ENCODE measurements around the gene AREG.

AREG gene

DNA sequence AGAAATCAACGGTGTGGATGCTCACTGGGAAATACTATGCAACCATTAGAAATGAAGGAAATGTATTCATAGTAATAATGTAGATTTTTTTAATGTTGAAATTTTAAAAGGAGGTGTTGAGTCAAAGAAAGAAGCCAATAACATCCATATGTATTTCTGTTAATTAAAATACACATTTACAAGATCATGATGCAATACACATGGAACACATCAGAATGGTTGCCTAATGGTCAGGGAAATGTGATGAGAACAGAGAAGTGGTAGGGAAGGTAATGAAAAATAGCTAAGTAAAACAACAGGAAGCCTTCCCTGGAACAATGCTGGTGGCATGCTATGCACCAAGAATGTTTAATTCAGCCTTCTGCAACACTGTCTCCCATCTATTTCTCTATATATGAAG lies 18.2 kb downstream of the AREG start:
- no peak overlapping the region for H3K4ac ChIP-seq (ENCODE audit: low read depth, low read length)
- no peak overlapping the region for H3K14ac ChIP-seq (ENCODE audit: low read length)
- no peaks in the 10 kb centered on the region for H3K79me2 ChIP-seq (ENCODE audit: control insufficient read depth, insufficient read depth, low read length, poor library complexity)
- H4K91ac ChIP-seq (ENCODE audit: low read depth, low read length): no peak overlapping the region
- no peak overlapping the region for H3K27ac ChIP-seq (ENCODE audit: low read depth, low read length)
- H2AFZ ChIP-seq (ENCODE audit: insufficient read depth, low read length, poor library complexity): no peak overlapping the region
- H3K79me1 ChIP-seq (ENCODE audit: low read length): no peaks in the 10 kb centered on the region
- no peaks in the 10 kb centered on the region for H3K36me3 ChIP-seq (ENCODE audit: control insufficient read depth in 1 of 2, insufficient read depth in 2 of 2, low read length in 2 of 2)
- no peak overlapping the region for H3K4me2 ChIP-seq (ENCODE audit: low read length)
- no peak overlapping the region for H3K23ac ChIP-seq (ENCODE audit: low read length)
- no peaks in the 10 kb centered on the region for H3K9me3 ChIP-seq (ENCODE audit: insufficient read depth, low read depth, low read length)
- no peak overlapping the region for H2AK5ac ChIP-seq (ENCODE audit: low read length)
- no peak overlapping the region for H2BK120ac ChIP-seq (ENCODE audit: insufficient read depth, low read length, poor library complexity)
- no peak overlapping the region for H2BK5ac ChIP-seq (ENCODE audit: low read depth, low read length, poor library complexity)
- no peak overlapping the region for H3K18ac ChIP-seq (ENCODE audit: low read length)
- WGBS (ENCODE audit: extremely low coverage, insufficient coverage, insufficient read length): no CpG with 5 or more reads among the region's 1 CpG
- H4K12ac ChIP-seq (ENCODE audit: low read depth, low read length): no peak overlapping the region
- H4K8ac ChIP-seq (ENCODE audit: low read depth, low read length): no peak overlapping the region
- H3K4me1 ChIP-seq (ENCODE audit: control insufficient read depth in 1 of 2, insufficient read depth in 2 of 2, low read length in 2 of 2): no peaks in the 10 kb centered on the region
- no peaks in the 10 kb centered on the region for H3K27me3 ChIP-seq (ENCODE audit: insufficient read depth, low read length)
- H3K9ac ChIP-seq (ENCODE audit: low read length): no peak overlapping the region
- H3K4me3 ChIP-seq (ENCODE audit: low read depth, low read length): no peak overlapping the region
- no peak for DNase-seq
- no peak overlapping the region for H2BK12ac ChIP-seq (ENCODE audit: low read length)

DNA sequence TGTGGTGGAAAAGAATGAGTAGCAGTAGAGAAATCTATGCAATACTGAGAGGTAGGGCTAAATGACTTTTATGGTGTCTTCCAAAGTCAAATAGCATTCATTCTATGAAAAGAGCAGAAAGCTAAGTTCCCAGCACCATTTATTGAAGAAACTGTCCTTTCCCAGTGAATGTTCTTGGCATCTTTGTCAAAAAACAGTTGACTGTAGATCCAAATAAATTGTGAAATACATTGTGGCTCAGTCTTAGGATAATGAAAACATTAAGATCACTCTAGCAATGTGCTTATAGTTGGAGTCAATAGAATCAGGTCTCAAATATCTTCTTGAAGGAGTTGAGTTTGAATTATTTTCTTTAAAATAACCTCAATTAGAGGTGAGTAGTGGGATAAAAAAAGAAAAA lies 19.4 kb downstream of the AREG start:
- Histone ChIP-seq H3K9me3 (ENCODE audit: insufficient read depth, low read depth, low read length) (no peaks in the 10 kb centered on the region), H3K4me2 (ENCODE audit: low read length) (no peak overlapping the region), H2BK120ac (ENCODE audit: insufficient read depth, low read length, poor library complexity) (no peak overlapping the region), H4K8ac (ENCODE audit: low read depth, low read length) (no peak overlapping the region), H3K14ac (ENCODE audit: low read length) (no peak overlapping the region), H2BK5ac (ENCODE audit: low read depth, low read length, poor library complexity) (no peak overlapping the region), H3K79me2 (ENCODE audit: control insufficient read depth, insufficient read depth, low read length, poor library complexity) (no peaks in the 10 kb centered on the region), H3K4me1 (ENCODE audit: control insufficient read depth in 1 of 2, insufficient read depth in 2 of 2, low read length in 2 of 2) (no peaks in the 10 kb centered on the region), H3K18ac (ENCODE audit: low read length) (no peak overlapping the region), H3K27ac (ENCODE audit: low read depth, low read length) (no peak overlapping the region), H2AK5ac (ENCODE audit: low read length) (no peak overlapping the region), H3K9ac (ENCODE audit: low read length) (no peak overlapping the region), H2BK12ac (ENCODE audit: low read length) (no peak overlapping the region), H4K12ac (ENCODE audit: low read depth, low read length) (no peak overlapping the region), H3K36me3 (ENCODE audit: control insufficient read depth in 1 of 2, insufficient read depth in 2 of 2, low read length in 2 of 2) (no peaks in the 10 kb centered on the region), H3K27me3 (ENCODE audit: insufficient read depth, low read length) (no peaks in the 10 kb centered on the region), H3K23ac (ENCODE audit: low read length) (no peak overlapping the region), H3K79me1 (ENCODE audit: low read length) (no peaks in the 10 kb centered on the region), H4K91ac (ENCODE audit: low read depth, low read length) (no peak overlapping the region), H2AFZ (ENCODE audit: insufficient read depth, low read length, poor library complexity) (no peak overlapping the region), H3K4ac (ENCODE audit: low read depth, low read length) (no peak overlapping the region), H3K4me3 (ENCODE audit: low read depth, low read length) (no peak overlapping the region)
- DNase-seq: no peak

DNA sequence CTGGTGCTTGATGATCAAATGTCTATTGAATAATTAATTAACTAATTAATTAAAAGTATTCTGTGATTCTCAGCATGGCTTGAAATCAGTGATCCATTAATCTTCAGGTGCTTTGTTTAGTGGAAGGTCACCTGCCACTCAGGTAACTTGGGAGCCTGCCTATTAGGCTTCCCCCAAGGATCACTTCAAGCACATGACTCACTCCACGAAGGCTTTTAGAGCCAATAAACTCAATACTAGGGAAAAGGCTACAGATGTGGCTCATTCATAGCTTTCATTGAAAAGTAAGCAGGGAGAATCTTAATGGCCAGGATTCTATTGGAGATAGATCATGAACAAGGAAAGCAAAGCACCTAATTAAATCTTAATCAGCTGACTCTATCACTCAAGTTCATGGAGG lies 21.3 kb downstream of the AREG start:
- no peak overlapping the region for H3K23ac ChIP-seq (ENCODE audit: low read length)
- no peak overlapping the region for H3K14ac ChIP-seq (ENCODE audit: low read length)
- no peak overlapping the region for H3K9ac ChIP-seq (ENCODE audit: low read length)
- no peak overlapping the region for H4K12ac ChIP-seq (ENCODE audit: low read depth, low read length)
- no peak overlapping the region for H2AK5ac ChIP-seq (ENCODE audit: low read length)
- H3K79me2 ChIP-seq (ENCODE audit: control insufficient read depth, insufficient read depth, low read length, poor library complexity): no peaks in the 10 kb centered on the region
- no peak overlapping the region for H2BK120ac ChIP-seq (ENCODE audit: insufficient read depth, low read length, poor library complexity)
- H3K4ac ChIP-seq (ENCODE audit: low read depth, low read length): no peak overlapping the region
- H3K4me3 ChIP-seq (ENCODE audit: low read depth, low read length): no peak overlapping the region
- no peaks in the 10 kb centered on the region for H3K36me3 ChIP-seq (ENCODE audit: control insufficient read depth in 1 of 2, insufficient read depth in 2 of 2, low read length in 2 of 2)
- no peaks in the 10 kb centered on the region for H3K4me1 ChIP-seq (ENCODE audit: control insufficient read depth in 1 of 2, insufficient read depth in 2 of 2, low read length in 2 of 2)
- H2AFZ ChIP-seq (ENCODE audit: insufficient read depth, low read length, poor library complexity): no peak overlapping the region
- H4K8ac ChIP-seq (ENCODE audit: low read depth, low read length): no peak overlapping the region
- H4K91ac ChIP-seq (ENCODE audit: low read depth, low read length): no peak overlapping the region
- no peaks in the 10 kb centered on the region for H3K9me3 ChIP-seq (ENCODE audit: insufficient read depth, low read depth, low read length)
- H3K27me3 ChIP-seq (ENCODE audit: insufficient read depth, low read length): no peaks in the 10 kb centered on the region
- no peak overlapping the region for H2BK12ac ChIP-seq (ENCODE audit: low read length)
- H3K4me2 ChIP-seq (ENCODE audit: low read length): no peak overlapping the region
- no peaks in the 10 kb centered on the region for H3K79me1 ChIP-seq (ENCODE audit: low read length)
- no CpG with 5 or more reads among the region's 1 CpG for WGBS (ENCODE audit: extremely low coverage, insufficient coverage, insufficient read length)
- no peak overlapping the region for H2BK5ac ChIP-seq (ENCODE audit: low read depth, low read length, poor library complexity)
- no peak overlapping the region for H3K18ac ChIP-seq (ENCODE audit: low read length)
- no peak for DNase-seq
- H3K27ac ChIP-seq (ENCODE audit: low read depth, low read length): no peak overlapping the region

DNA sequence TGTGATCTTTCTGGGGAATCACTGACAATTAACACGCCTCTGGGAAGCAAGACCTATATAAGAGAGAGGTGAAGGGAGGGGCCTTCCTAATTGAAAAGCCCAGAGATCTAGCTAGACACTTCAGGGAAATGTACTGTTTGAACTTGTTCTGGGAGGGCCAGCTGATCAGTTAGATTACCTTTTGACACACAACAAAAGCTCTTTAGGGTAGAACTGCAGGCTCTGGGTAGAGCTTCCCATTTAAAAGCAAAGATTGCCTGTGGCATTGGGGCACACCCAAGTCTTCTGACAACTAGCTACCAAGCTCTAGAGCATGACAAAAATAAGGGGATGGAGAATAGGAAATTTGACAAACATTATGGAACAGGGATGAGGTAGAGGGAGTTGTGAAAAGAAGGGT lies 26.3 kb downstream of the AREG start:
- Histone ChIP-seq H3K9ac (ENCODE audit: low read length) (no peak overlapping the region), H3K4me2 (ENCODE audit: low read length) (no peak overlapping the region), H4K8ac (ENCODE audit: low read depth, low read length) (no peak overlapping the region), H4K12ac (ENCODE audit: low read depth, low read length) (no peak overlapping the region), H3K4me3 (ENCODE audit: low read depth, low read length) (no peak overlapping the region), H3K18ac (ENCODE audit: low read length) (no peak overlapping the region), H3K27me3 (ENCODE audit: insufficient read depth, low read length) (no peaks in the 10 kb centered on the region), H3K79me2 (ENCODE audit: control insufficient read depth, insufficient read depth, low read length, poor library complexity) (no peaks in the 10 kb centered on the region), H3K14ac (ENCODE audit: low read length) (no peak overlapping the region), H2BK12ac (ENCODE audit: low read length) (no peak overlapping the region), H2BK120ac (ENCODE audit: insufficient read depth, low read length, poor library complexity) (no peak overlapping the region), H2AFZ (ENCODE audit: insufficient read depth, low read length, poor library complexity) (no peak overlapping the region), H3K27ac (ENCODE audit: low read depth, low read length) (no peak overlapping the region), H2AK5ac (ENCODE audit: low read length) (no peak overlapping the region), H3K4ac (ENCODE audit: low read depth, low read length) (no peak overlapping the region), H3K9me3 (ENCODE audit: insufficient read depth, low read depth, low read length) (no peaks in the 10 kb centered on the region), H3K79me1 (ENCODE audit: low read length) (no peaks in the 10 kb centered on the region), H4K91ac (ENCODE audit: low read depth, low read length) (no peak overlapping the region), H3K4me1 (ENCODE audit: control insufficient read depth in 1 of 2, insufficient read depth in 2 of 2, low read length in 2 of 2) (no peaks in the 10 kb centered on the region), H2BK5ac (ENCODE audit: low read depth, low read length, poor library complexity) (no peak overlapping the region), H3K36me3 (ENCODE audit: control insufficient read depth in 1 of 2, insufficient read depth in 2 of 2, low read length in 2 of 2) (no peaks in the 10 kb centered on the region), H3K23ac (ENCODE audit: low read length) (no peak overlapping the region)
- no CpG with 5 or more reads among the region's 1 CpG for WGBS (ENCODE audit: extremely low coverage, insufficient coverage, insufficient read length)
- DNase-seq: no peak

Measured in trophoblast cell (in vitro differentiated cells and primary cell).